Heart right ventricle (tissue), 16 donors: ENCODE data around the gene SGO2. TPM values are rescaled to one million over a fixed set of nuclear protein-coding genes. Genes with fewer than 3 reads are reported as not detected.

ENCODE experiments used
- ATAC-seq, 8 donors: fragments of 200-7000 bp; cut with Tn5 transposase; one replicate each; pipeline ENCODE4 v1.9.1; 2020; ENCODE audit warnings: mild to moderate bottlenecking in 8 of 8, moderate library complexity in 8 of 8, moderate number of reproducible peaks in 1 of 8
- DNase-seq, 2 donors: peaks; one replicate each; pipeline ENCODE4 v3.0.0-alpha.2; 2020
- H3K27ac ChIP-seq, 10 donors: fragments of 200-600 bp; sonication (generic) in 2 of 10; one replicate each; pipeline versions ENCODE4 v1.5.0 to v1.8.0; 2020 to 2022; ENCODE audit warnings: mild to moderate bottlenecking in 3 of 10
- H3K27me3 ChIP-seq, 7 donors: fragments of 200-600 bp; one replicate each; pipeline ENCODE4 v1.8.0; 2021 to 2022; ENCODE audit warnings: mild to moderate bottlenecking in 2 of 7
- H3K36me3 ChIP-seq, 9 donors: fragments of 200-600 bp; sonication (generic) in 1 of 9; one replicate each; pipeline versions ENCODE4 v1.5.0 to v1.8.0; 2020 to 2022; ENCODE audit warnings: mild to moderate bottlenecking in 2 of 9
- H3K4me1 ChIP-seq, 9 donors: fragments of 200-600 bp; sonication (generic) in 1 of 9; one replicate each; pipeline versions ENCODE4 v1.5.0 to v1.8.0; 2020 to 2022; ENCODE audit warnings: mild to moderate bottlenecking in 4 of 9
- H3K4me3 ChIP-seq, 10 donors: fragments of 200-600 bp; sonication (generic) in 2 of 10; one replicate each; pipeline versions ENCODE4 v1.5.0 to v1.8.0; 2020 to 2022; ENCODE audit warnings: mild to moderate bottlenecking in 7 of 10, moderate library complexity in 2 of 10
- H3K9me3 ChIP-seq, 11 donors: fragments of 200-600 bp in 10 of 11; sonication (generic) in 2 of 11; one replicate each; pipeline versions ENCODE4 v1.5.0 to v1.8.0; 2013 to 2022; ENCODE audit warnings: mild to moderate bottlenecking in 2 of 11, control low read depth in 1 of 11, moderate library complexity in 1 of 11
- CTCF ChIP-seq, 9 donors: fragments of 200-600 bp; sonication (generic) in 2 of 9; IDR thresholded peaks; one replicate each; pipeline versions ENCODE4 v1.5.0 to v1.8.0; 2021 to 2022; ENCODE audit warnings: antibody characterized with exemption in 9 of 9, mild to moderate bottlenecking in 5 of 9, moderate library complexity in 1 of 9
- WGBS, 2 donors: extraction: QIAGEN DNeasy Blood & Tissue Kit; methylation state at CpG; one replicate each; pipeline ENCODE4 v1.1.7; 2013; ENCODE audit warnings: inconsistent platforms in 1 of 2; 5-methylcytosine and 5-hydroxymethylcytosine counted together
- intact Hi-C, 10 donors: fragments of 100-400 bp; cut with DNase I; formaldehyde crosslinking; loops; one replicate each; pipeline versions ENCODE4 v1.11.1 to v1.14.2; 2022
- polyA plus RNA-seq, 2 donors: library from polyadenylated mRNA; stranded (reverse); fragments of 200-250 nt; gene quantifications; one replicate each; pipeline ENCODE4 v1.2.3, GENCODE V29; 2013
- total RNA-seq, 10 donors: library from RNA; stranded (reverse); fragmentation: NEBNext Ultra II Directional in 3 of 10; extraction: Animal tissue kit (Norgen Biotek cat#: 25700) in 3 of 10; gene quantifications; one replicate each; pipeline versions ENCODE4 v1.2.1 to v1.2.4, GENCODE V29; 2021 to 2023
- donor health status: Arrhythmogenic right ventricular cardiomyopathy.
- donor health status: ischemic (EF 13 %, LVEDD 7.1; RV severe dilation, severe dysfunction).
- donor health status: healthy with polysubstance abuse.
- donor health status: DM: no; HTN: yes; CAD: no.
- donor health status: DM: no; HTN: no; CAD: no.
- donor health status: ischemic (EF 25% LVEDD 6.9; RV normal size, moderate dysfunction).
- donor health status: ischemic (EF 25% LVEDD 5.7; RV mildly dilated, moderate dysfunction).
- donor health status: healthy.
- donor health status: DM: yes; HTN: yes; CAD: no.
- donor health status: Ischemic cardiomyopathy.
- donor health status: ischemic (EF 35%, LVEDD 5.7; RV mildly dilated, moderate dysfunction).
- donor health status: nonischemic (EF 11% LVEDD 7.7; RV severe dilation, severe dysfunction).
- donor health status: DM: yes; HTN: yes; CAD: no.
- donor health status: PGD.
- donor health status: ischemic (EF 29% LVEDD 5.4; RV normal size, mild dysfunction).
- donor health status: nonischemic (EF 23%, LVEDD 6.1; RV moderate dilation, normal function).

SGO2 gene
- total and polyA plus RNA-seq, 12 donors = 0.59 to 2.9 (median 1.1) TPM

DNA sequence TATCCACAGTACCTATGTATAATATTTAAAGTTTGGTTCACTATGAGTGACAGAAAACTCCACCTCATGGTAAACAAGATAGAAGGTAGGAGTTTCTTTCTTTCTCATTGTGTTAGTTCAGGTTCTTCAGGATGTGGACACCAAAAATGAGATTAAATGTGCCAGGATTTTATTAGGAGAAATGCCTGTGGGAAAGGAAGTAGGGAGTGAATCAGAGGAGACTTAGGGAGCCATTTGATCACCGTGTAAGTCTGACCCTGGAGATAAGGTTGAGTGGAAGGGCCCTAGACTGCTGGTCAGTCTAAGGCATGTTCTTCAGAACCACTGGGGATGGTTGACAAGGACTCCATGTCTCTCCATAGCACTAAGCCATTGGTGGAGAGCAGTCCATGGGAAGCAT is 67.9 kb downstream of the SGO2 start:
- H3K27ac ChIP-seq = no peak overlapping the region
- intact Hi-C loops = no loop called here
- H3K9me3 ChIP-seq = peaks cover 0 to 4% (median 0%) of the 10 kb centered on the region in 11 donors
- no peak overlapping the region for H3K4me3 ChIP-seq
- H3K4me1 ChIP-seq = no peaks in the 10 kb centered on the region
- no peak for TF ChIP-seq CTCF (IDR thresholded peaks at IDR 0.05)
- H3K36me3 ChIP-seq = no peaks in the 10 kb centered on the region
- ATAC-seq (no peak), DNase-seq (no peak)
- WGBS, 2 donors = 29 to 48% methylated on average over 1 of the region's 1 CpG
- H3K27me3 ChIP-seq = peaks cover 0 to 10% (median 0%) of the 10 kb centered on the region in 7 donors

DNA sequence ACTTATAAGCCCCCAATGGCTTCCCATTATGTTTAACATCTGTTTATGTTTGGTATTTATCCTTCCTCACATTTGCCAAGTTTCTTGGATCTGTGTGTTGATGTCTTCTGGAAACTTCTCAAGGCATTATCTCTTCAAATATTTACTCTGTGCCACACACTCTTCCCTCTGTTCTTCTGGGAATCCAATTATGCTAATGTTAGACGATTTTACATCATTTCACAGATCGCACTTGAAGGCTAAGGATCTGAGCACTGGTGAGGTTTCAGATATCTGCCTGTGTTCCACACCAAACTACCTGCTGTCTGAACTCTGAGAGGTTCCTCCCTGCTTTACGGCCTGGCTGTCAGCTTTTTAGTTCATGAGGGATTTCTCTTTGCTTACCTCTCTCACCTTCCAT is 69.9 kb downstream of the SGO2 start:
- Histone ChIP-seq H3K27ac (no peak overlapping the region), H3K27me3 (peaks cover 0 to 10% (median under 1%) of the 10 kb centered on the region in 7 donors), H3K4me1 (no peaks in the 10 kb centered on the region), H3K9me3 (peaks cover 0 to 4% (median 0%) of the 10 kb centered on the region in 11 donors), H3K4me3 (no peak overlapping the region), H3K36me3 (no peaks in the 10 kb centered on the region)
- no peak for ATAC-seq
- 68 to 76% methylated on average over 3 of the region's 3 CpGs for WGBS, 2 donors
- intact Hi-C loops = no loop called here
- DNase-seq = no peak
- TF ChIP-seq CTCF (IDR thresholded peaks at IDR 0.05) = no peak

DNA sequence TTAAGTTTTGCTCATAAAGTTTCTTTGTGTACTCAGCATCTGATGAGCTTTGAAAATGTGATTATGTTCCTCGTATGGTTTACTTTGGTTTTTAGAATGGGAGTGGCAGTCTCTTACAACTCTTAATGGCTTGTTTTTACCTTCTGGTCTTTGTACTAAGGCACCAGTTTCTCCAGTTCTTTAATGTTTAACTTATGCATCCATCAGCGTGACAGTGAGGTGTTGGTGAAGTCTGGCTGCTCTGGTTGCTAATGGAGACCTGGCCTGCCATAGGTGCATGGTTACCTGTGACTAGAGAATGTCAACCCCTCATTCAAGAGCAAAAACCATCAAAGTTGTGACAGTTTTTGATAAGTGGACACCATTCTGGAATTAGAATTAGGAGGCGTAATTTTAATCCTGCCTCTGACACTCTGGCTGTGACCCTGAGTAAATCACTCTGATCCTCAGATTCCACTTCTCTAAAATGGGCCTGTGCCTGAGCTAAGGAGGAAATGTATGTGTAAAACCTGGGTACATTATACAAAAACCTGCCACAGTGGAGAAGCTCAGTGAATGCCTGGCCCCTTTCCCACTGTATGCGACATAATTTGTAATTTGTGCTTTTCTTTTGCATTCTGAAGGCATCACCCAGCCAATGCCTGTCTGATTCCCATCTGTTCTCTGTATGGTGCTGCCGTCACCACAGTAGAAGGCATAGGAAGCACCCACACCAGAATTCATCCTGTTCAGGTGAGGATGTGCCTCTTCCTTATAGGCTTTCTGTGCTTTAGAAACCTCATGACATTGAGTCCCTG is 71.0 kb downstream of the SGO2 start:
- DNase-seq (no peak), ATAC-seq (no peak)
- H3K4me1 ChIP-seq = no peaks in the 10 kb centered on the region
- H3K27ac ChIP-seq = no peak overlapping the region
- no peak for TF ChIP-seq CTCF (IDR thresholded peaks at IDR 0.05)
- peaks cover 0 to 4% (median 0%) of the 10 kb centered on the region in 11 donors for H3K9me3 ChIP-seq
- WGBS, 2 donors = 78 to 81% methylated on average over 5 of the region's 5 CpGs
- no peak overlapping the region for H3K4me3 ChIP-seq
- intact Hi-C loops = no loop called here
- peaks cover 0 to 9% (median 0%) of the 10 kb centered on the region in 7 donors for H3K27me3 ChIP-seq
- no peaks in the 10 kb centered on the region for H3K36me3 ChIP-seq

- H3K27me3 ChIP-seq = peaks cover 0 to 9% (median 0%) of the 10 kb centered on the region in 7 donors
- H3K36me3 ChIP-seq = no peaks in the 10 kb centered on the region
- intact Hi-C loops = no loop called here
- no peak overlapping the region for H3K27ac ChIP-seq
- H3K9me3 ChIP-seq = peaks cover 0 to 4% (median 0%) of the 10 kb centered on the region in 11 donors
- peaks cover 0 to 3% (median 0%) of the 10 kb centered on the region in 9 donors for H3K4me1 ChIP-seq
- H3K4me3 ChIP-seq = no peak overlapping the region
- no peak for ATAC-seq
- WGBS, 2 donors = 67 to 70% methylated on average over 3 of the region's 3 CpGs
- TF ChIP-seq CTCF (IDR thresholded peaks at IDR 0.05) = no peak
- no peak for DNase-seq
Measured at GRCh38 chr2:200599206-200599605, 73.2 kb downstream of the SGO2 start.
